HG03457 (cell line): Measurements from ENCODE around the gene SEC11A.
"Not testable (repeated sequence)": the region's sequence is repeated elsewhere in the genome, so short reads cannot be mapped to it uniquely, and the experiment has no call there.

Experiments
- ATAC-seq: cut with Tn5 transposase; IDR thresholded peaks from one replicate; pipeline ENCODE4 v1.9.1; 2021; ENCODE audit warnings: moderate number of reproducible peaks; ENCODE audit not compliant: unreplicated experiment

SEC11A gene

GRCh38 chr15:84645997-84646396 lies 69.9 kb downstream of the SEC11A start:
- ATAC-seq, result no peak

GRCh38 chr15:84645496-84645895 lies 70.4 kb downstream of the SEC11A start:
- ATAC-seq, result no peak

- no peak for ATAC-seq
These were observed 72.1 kb downstream of the SEC11A start for GRCh38 chr15:84643838-84644237.

GRCh38 chr15:84642640-84643039 lies 73.3 kb downstream of the SEC11A start:
- not testable (repeated sequence) for ATAC-seq

- not testable (repeated sequence) for ATAC-seq
These were observed 74.1 kb downstream of the SEC11A start for GRCh38 chr15:84641871-84642270.

GRCh38 chr15:84638103-84638502 lies 77.8 kb downstream of the SEC11A start:
- no peak for ATAC-seq

- no peak for ATAC-seq
These were observed 81.6 kb downstream of the SEC11A start for GRCh38 chr15:84634228-84634837.

GRCh38 chr15:84633311-84634227 lies 82.4 kb downstream of the SEC11A start:
- ATAC-seq, result peak; percentile 37

GRCh38 chr15:84631706-84632272 lies 84.2 kb downstream of the SEC11A start:
- no peak for ATAC-seq

GRCh38 chr15:84629033-84629432 lies 86.9 kb downstream of the SEC11A start:
- ATAC-seq, result no peak

- ATAC-seq, result no peak
These were observed 90.8 kb downstream of the SEC11A start for GRCh38 chr15:84625123-84625522.

- ATAC-seq, result no peak
These were observed 91.6 kb downstream of the SEC11A start for GRCh38 chr15:84624359-84624758.

GRCh38 chr15:84621358-84621979 lies 94.5 kb downstream of the SEC11A start:
- no peak for ATAC-seq

- no peak for ATAC-seq
These were observed 95.3 kb downstream of the SEC11A start for GRCh38 chr15:84620626-84621025.
